ENCODE data around the gene MAPK12.

Gene MAPK12

DNA sequence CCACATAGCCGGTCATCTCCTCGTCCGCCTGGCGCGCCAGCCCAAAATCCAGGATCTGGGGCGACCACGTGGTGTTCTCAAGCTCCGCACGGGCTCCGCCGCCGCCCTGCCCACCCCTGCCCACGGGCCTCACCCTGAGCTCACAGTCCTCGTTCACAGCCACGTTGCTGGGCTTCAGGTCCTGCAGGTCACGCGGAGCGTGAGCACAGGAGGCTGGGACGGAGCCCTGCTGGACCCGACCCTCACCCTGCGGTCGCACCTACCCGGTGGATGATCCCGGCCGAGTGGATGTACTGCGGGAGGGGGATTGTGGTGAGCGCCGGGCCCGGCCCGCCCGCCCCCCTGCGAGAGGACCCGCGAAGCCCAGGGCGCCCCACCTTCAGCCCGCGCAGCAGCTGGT lies 5.5 kb upstream of the MAPK12 start:
- DNase-seq, result no peak

GRCh38 chr22:50264946-50265669 lies 3.6 kb upstream of the MAPK12 start:
- DNase-seq, result no peak

DNA sequence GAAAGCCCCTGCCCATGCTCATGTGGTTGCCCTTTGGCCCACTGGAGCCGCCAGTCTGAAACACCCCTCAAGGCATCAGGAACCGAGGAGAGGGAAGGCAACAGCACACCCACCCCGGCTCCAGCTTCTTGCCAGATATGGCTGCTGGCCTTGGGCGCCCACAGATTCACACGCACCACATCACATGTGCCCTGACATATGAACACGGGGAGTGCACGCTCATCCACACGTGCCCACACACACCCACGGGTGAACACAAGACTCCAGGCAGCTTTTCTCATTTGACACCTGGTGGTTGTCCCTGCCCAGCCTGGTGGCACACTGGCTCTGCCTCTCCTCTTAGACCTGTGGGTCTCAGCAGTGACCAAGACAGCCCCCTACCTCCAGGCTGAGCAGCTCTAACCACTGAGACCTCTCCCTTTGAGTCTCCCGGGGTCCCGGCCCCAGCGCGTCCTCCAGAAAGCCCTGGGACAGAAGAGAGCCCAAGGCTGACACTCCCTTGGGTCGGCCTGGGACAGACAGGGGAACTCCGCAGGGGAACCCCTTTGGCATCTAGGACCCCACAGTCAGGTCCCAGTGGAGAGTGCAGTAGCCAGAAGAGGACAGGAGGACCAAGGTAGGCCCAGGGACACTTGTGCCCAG lies 2.7 kb upstream of the MAPK12 start:
- no peak for DNase-seq

- no peak for DNase-seq
These were observed 1.6 kb upstream of the MAPK12 start for GRCh38 chr22:50262973-50263617.

DNA sequence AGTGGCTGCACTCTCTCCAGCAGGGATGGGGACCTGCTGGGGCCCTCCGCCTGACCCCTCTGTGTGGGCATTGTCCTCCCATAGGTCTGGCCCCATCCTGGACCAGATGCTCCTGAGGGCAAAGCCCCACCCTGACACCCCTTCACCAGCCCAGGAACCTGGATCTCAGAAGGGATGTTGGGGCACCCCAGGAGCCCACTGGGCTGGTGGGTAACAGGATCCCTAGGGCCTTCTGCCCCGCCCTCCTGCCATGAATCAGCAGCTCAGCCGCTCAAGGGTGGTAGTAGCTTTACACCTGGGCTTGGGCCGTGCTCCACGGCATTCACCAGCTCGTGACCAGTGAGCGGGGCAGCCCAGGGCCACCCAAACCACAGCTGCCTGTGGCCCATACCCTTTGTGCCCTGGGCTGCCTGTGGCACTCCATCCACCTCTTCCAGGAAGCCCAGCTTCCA lies 1.0 kb upstream of the MAPK12 start:
- no peak for DNase-seq

DNA sequence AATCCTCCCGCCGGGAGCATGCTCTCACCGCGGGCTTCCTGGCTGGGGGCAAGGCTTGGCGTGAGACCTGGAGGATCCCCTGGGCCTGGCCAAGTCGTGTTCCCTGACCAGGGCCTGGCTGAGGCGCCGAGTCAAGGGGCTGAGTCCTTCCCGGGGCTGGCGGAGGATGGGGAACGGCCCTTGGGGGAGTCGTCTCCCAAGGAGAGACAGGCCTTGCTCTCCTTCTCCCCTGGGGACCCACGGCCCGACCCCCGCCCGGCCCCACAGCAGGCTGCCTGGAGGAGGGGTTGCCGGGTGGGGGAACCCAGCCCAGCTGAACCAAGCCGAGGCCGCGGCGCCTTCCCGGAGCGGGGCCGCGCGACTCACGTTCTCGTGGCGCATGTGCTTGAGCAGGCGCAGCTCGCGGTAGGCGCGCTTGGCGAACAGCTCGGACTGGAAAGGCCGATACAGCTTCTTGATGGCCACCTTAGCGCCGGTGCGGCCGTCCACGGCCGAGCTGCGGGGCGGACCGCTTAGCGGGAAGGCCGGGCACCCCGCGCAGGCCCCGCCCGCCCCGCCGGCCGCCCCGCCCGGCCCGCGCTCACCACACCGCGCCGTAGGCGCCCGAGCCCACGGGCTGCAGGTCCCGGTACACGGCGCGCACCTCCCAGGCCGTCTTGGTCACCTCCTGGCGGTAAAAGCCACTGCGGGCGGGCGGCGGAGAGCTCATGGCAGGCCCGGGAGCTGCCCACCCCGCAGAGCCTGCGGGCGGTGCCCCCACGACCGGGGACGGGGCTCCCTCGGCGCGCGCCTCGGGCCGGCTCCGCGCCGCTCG lies 475 bp downstream of the MAPK12 start:
- peak in 2 of 3 experiments; percentile 54 to 65 for DNase-seq

GRCh38 chr22:50260434-50260800 lies 1.1 kb downstream of the MAPK12 start:
- peak in 2 of 3 experiments; percentile 47 to 54 for DNase-seq

DNA sequence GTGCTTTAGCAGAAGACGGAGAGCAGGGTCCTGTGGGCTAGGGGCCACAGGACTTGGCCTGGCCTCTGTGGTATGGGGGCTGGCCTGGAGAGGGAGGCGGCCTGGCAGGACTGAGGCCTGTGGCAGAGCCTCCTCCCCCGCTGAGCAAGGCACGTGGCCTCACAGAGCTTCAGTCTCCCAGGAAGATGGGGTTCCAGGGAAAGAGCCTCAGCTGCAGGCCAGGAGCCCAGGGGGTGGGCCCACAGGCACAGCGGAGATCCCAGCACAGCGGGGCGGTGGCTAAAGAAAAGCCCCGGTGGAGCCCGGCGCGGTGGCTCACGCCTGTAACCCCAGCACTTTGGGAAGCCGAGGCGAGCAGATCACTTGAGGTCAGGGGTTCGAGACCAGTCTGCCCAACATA lies 2.2 kb downstream of the MAPK12 start:
- DNase-seq, result no peak

GRCh38 chr22:50258361-50259292 lies 2.9 kb downstream of the MAPK12 start:
- DNase-seq, result no peak

GRCh38 chr22:50257451-50258360 lies 3.8 kb downstream of the MAPK12 start:
- no peak for DNase-seq

- DNase-seq, result no peak
These were observed 4.4 kb downstream of the MAPK12 start for GRCh38 chr22:50257041-50257440.

DNA sequence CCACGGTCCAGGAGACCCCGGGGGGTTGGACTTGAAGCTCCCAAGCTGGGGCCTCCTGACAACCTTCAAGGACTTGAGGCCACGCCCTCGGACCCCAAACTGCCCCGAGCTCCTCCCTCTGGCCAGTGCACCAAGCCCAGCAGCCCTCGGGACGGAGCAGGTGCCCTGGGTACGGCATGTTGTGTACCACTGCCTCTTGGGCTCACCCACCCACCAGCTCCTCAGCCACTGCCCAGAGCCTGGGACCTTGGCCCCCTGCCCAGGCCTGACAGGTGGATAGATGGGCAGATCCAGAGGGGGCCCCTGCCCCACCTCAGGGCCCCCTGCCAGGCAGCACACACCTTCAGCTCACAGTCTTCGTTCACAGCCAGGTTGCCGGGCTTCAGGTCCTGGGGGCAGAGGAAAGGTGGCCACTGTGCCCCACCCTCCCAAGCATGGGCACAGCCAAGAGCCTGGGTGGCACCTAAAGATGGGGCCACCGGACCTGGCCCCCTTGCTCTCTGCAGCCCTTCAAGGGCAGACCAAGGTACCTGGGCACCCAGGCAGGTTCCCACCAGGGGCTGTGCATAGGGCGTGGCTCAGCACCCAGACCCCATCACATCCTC lies 5.1 kb downstream of the MAPK12 start:
- DNase-seq, result no peak

GRCh38 chr22:50255607-50256006 lies 5.9 kb downstream of the MAPK12 start:
- DNase-seq, result no peak

DNA sequence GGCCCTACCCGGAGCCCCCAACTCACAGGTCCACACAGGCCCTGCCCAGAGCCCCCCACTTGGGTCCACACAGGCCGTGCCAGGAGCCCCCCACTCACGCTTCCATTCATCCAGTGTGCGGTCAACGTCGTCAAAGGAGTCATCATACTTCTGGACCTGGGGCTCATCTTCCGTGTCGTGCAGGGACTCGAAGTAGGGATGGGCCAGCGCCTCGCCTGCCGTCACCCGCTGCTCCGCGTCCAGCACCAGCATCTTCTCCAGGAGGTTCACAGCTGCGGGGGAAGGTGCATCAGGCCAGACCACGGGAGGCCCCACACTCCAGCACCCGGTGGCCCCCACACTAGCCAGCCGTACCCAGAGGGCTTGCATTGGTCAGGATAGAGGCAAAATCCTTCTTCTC lies 6.4 kb downstream of the MAPK12 start:
- DNase-seq, result no peak

DNA sequence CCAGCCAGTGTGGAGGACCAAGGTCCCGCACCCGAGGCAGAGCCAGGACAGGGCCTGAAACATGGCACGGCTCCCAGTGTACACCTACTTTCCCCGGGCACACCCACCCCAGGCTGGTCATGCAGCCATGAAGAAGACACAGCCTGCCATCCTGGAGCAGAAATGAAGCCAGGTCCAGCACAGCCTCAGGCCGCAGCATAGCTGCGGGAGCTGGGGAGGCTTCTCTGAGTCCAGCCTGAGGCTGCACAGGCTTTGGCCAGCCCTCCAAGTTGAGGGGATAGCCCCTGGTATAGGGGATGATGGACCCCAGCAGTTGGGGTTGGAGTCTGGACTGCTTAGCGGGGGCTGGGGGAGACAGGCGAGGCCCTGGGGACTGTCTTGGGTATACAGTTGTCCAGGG lies 7.5 kb downstream of the MAPK12 start:
- DNase-seq, result no peak

DNA sequence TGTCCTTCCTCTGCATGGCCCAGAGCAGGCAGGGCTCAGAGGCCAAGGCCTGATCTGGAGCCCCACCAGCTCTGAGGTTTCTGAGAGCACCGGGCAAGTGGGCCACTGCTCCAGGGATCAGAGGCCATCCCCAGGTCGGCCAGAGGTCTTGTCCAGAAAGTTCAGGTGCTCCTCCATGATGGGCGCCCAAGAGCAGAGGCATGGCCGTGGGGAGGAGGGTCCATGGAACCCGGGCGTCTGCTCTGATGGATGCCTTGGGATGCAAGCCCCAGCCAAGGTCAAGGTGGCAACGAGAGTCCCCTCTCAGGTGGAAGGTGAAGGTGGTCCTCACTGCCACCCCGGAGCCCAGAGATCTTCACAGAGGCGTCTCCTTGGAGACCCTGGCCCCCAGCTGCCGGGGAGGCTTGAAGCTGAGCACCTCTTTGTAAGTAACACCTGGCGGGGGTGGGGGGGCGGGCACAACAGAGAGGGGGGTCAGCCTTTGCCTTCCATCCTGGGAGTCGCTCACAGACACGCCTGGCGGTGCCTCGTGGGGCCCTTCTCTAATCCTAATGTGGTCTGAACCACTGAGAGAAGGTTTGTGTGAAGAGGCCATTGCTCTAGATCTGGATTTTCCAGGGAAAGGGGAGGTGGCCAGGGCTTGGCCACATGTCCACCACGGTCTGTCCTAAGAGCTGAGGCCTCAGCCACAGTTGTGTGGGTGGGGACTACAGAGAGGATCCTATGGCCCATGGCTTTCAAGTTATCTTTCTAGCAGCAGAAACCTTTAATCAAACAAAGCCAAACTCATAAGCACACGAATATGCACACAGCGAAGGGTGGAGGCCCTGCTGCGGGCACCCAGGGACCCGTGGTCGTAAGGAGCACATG lies 8.2 kb downstream of the MAPK12 start:
- DNase-seq, result no peak

GRCh38 chr22:50252082-50253045 lies 9.1 kb downstream of the MAPK12 start:
- peak in 2 of 3 experiments; percentile 12 to 28 for DNase-seq

DNA sequence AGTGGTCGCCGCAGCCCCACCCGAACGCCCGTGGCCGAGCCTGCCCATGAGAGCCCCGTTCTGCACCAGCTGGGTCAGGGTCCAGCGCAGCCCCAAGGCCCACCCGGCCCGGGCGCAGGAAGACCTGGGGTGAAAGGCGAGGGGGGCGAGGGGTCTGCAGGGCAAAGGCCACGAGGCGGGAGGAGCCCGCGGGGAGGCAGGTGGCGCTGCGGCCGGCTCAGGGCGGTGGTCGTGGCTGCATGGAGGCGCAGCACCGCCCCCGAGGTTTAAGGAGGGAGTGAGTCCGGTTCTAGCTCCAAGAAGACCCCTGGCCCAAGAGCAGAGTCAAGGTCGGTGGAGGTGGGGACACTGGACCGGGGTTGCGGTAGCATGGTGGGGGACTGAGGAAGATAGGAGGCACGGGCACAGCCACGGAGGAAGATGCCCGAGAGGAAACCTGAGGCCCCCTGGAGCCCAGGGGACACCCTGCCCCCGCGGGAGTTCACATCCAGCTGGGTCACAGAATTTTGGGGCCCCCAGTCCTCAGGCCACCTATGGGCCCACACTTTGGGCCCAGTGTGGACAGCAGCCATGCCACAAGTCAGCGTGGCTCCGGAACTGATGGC lies 9.9 kb downstream of the MAPK12 start:
- no peak for DNase-seq
